GM13977 (cell line): Measurements from ENCODE around the gene CACNA2D1.

Experiments used
- DNase-seq: peaks from one replicate; pipeline ENCODE4 v3.0.0; 2012; ENCODE audit warnings: low spot score
- CTCF ChIP-seq: IDR thresholded peaks from 2 replicates; pipeline ENCODE4 v1.5.1; 2012; ENCODE audit warnings: mild to moderate bottlenecking, control low read depth; ENCODE audit not compliant: insufficient read depth; ENCODE audit errors: extremely low read depth, missing control alignments
- in situ Hi-C: fragments of 300-500 bp; cut with MboI; formaldehyde crosslinking; loops from one replicate; pipeline ENCODE4 v1.12.0; 2022; ENCODE audit warnings: low sequenced_read_pairs, low pct_unique_long_range_greater_than_20kb, mixed read lengths, inconsistent platforms; ENCODE audit not compliant: unreplicated experiment

CACNA2D1 gene

GRCh38 chr7:81957517-81957916 is 486.1 kb downstream of the CACNA2D1 start:
- TF ChIP-seq CTCF, result no peak
- in situ Hi-C loops, result no loop called here
- DNase-seq, result no peak

GRCh38 chr7:81956520-81956919 is 487.1 kb downstream of the CACNA2D1 start:
- no peak for DNase-seq
- TF ChIP-seq CTCF, result peak; percentile 47
- in situ Hi-C loops, result no loop called here

GRCh38 chr7:81949306-81949705 is 494.3 kb downstream of the CACNA2D1 start:
- in situ Hi-C loops, result no loop called here
- DNase-seq, result no peak
- no peak for TF ChIP-seq CTCF

GRCh38 chr7:81944058-81944457 is 499.5 kb downstream of the CACNA2D1 start:
- in situ Hi-C loops, result no loop called here
- no peak for DNase-seq
- TF ChIP-seq CTCF, result no peak

GRCh38 chr7:81937091-81937490 is 506.5 kb downstream of the CACNA2D1 start:
- TF ChIP-seq CTCF, result no peak
- no peak for DNase-seq
- in situ Hi-C loops, result no loop called here

GRCh38 chr7:81934596-81935301 is 508.8 kb downstream of the CACNA2D1 start:
- in situ Hi-C loops, result no loop called here
- TF ChIP-seq CTCF, result no peak
- DNase-seq, result no peak
